COR-L47 (cell line): ENCODE data around the gene HSPA1B.
"Not testable (repeated sequence)": the region's sequence is repeated elsewhere in the genome, so short reads cannot be mapped to it uniquely, and the experiment has no call there.

Experiments
- DNase-seq: peaks from one replicate; lab custom pipeline; 2025; lab: John Stamatoyannopoulos, UW

The HSPA1B gene

GRCh38 chr6:31826793-31827285, 699 bp upstream of the HSPA1B start:
- peak; percentile 60 for DNase-seq

GRCh38 chr6:31829633-31830283, 2.2 kb downstream of the HSPA1B start:
- DNase-seq, result peak; percentile 43

- no peak for DNase-seq
Observed at GRCh38 chr6:31830886-31831335, 3.4 kb downstream of the HSPA1B start.

- no peak for DNase-seq
Observed at GRCh38 chr6:31831350-31832215, 4.0 kb downstream of the HSPA1B start.

- DNase-seq, result peak; percentile 85
Observed at GRCh38 chr6:31834367-31835250, 7.1 kb downstream of the HSPA1B start.

GRCh38 chr6:31836047-31836473, 8.5 kb downstream of the HSPA1B start:
- DNase-seq, result no peak

- no peak for DNase-seq
Observed at GRCh38 chr6:31836474-31837368, 9.2 kb downstream of the HSPA1B start.

- no peak for DNase-seq
Observed at GRCh38 chr6:31837369-31838113, 10.0 kb downstream of the HSPA1B start.

- not testable (repeated sequence) for DNase-seq
Observed at GRCh38 chr6:31838114-31838553, 10.6 kb downstream of the HSPA1B start.

GRCh38 chr6:31838968-31839367, 11.4 kb downstream of the HSPA1B start:
- DNase-seq, result no peak

GRCh38 chr6:31839779-31840126, 12.2 kb downstream of the HSPA1B start:
- DNase-seq, result not testable (repeated sequence)

GRCh38 chr6:31842053-31842452, 14.5 kb downstream of the HSPA1B start:
- no peak for DNase-seq

- DNase-seq, result no peak
Observed at GRCh38 chr6:31844507-31844906, 17.0 kb downstream of the HSPA1B start.

GRCh38 chr6:31847276-31847978, 19.9 kb downstream of the HSPA1B start:
- DNase-seq, result no peak

GRCh38 chr6:31850765-31851484, 23.4 kb downstream of the HSPA1B start:
- no peak for DNase-seq

- DNase-seq, result no peak
Observed at GRCh38 chr6:31851485-31851832, 23.9 kb downstream of the HSPA1B start.

- not testable (repeated sequence) for DNase-seq
Observed at GRCh38 chr6:31851980-31852718, 24.6 kb downstream of the HSPA1B start.

GRCh38 chr6:31857774-31858173, 30.2 kb downstream of the HSPA1B start:
- not testable (repeated sequence) for DNase-seq
